SK-N-DZ (cell line): ENCODE data around the gene INHA.

Experiments
- DNase-seq: peaks from one replicate; pipeline ENCODE4 v3.0.0-alpha.2; 2015; ENCODE audit warnings: low spot score

The INHA gene

DNA sequence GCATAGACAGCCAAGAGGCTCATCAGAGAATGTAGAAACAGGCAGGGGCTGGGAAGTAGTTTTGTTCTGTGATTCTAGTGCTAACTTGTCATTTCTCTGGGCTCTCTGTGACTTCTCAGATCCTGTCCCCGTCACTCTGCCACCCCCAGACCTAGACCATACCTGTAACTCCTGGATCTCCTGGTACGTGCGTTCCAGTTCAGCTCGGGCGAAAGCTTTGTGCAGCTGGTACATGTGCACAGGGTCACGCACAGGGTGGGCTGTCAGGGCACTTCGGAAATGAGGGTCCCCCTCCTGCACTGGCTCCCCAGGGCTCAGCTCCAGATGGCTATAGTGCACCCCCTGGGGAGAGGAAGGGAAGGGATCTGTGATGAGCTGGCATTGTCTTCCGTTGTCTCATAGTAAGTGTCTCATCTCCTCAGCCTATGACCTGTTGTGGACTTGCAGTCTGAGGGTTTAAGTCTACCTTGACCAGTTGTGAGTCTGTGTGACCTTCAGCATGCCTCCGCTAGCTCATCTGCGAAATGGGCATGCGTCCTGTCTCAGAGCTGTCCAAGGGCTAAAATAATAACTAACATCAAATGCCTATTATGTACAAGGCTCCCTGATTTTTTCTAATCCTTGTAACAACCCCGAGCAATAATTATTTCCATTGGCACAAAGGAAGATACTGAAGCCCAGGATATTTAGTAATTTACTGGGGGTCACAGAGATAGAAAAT is 31.2 kb upstream of the INHA start:
- DNase-seq = no peak

DNA sequence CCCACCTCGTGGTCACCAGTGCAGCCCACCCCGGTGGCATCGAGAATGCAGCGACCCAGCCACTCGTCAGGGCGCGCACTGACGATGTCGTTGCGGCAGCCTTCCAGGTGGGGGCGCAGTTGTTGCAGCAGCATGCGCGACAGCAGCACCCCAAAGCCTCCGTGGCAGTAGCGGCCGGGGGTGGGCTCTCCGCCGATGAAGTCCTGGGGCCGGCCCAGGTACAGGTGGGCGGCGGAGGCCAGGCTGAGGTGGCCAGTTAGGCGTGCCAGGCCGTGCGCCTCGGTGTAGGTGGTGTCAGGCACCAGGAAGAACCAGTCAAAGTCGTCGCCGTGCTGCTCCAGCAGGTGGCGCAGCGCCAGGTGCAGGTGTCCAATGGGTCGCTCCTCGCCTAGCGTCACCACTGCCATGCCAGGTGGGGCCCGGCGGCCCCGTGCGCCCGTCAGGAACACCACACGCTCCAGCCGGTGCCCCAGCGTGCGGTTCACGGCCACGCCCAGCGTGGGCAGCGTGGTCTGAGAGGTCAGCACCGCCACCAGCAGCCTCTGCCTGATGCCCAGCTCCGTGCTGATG is 30.4 kb upstream of the INHA start:
- peak; percentile 82 for DNase-seq

GRCh38 chr2:219542931-219543595 is 29.0 kb upstream of the INHA start:
- no peak for DNase-seq

DNA sequence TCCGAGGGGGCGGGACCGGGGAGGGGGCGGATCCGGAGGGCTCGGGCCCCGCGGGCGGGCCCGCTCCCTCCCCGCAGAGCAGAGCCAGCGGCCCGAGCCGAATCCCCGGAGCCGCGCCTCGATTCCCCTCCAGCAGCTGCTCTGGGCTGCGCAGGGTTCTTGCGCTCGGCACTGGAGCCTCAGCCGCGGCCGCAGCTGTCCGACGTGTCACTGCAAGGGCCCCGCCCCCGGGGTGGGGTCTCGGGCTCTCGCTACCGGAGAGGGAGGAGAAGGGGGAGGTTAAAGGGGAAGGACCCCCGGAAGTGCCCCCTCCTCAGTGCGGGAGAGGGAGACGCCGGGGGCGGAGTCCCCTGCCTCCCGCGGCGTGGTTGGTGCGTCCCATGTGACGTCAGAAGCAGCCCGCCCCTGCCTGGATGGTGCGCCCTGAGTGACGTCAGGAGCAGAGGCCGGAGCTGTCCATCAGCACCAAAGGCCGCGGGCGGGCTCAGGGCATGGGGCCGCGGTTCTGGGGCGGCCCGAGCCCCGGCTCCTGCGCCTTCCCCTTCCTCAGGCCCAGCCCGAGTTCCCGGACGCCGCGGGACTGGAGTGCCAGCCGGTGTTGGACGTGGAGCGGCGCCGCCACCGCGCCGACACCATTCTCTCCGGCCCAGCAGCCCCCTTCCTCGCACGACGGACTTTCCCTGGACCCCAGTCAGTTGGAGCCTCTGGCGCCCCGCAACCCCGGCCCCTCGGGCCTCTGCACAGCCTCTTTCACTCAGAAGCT is 28.3 kb upstream of the INHA start, which contains the start of the genes CHPF and TMEM198:
TSS of gene CHPF (minus strand) at position 214 of the 763 bp plus-strand sequence. CDS start 271 bp downstream, outside the sequence.
TSS of gene TMEM198 (plus strand) at position 433 of the 763 bp plus-strand sequence. CDS start 700 bp downstream, outside the sequence.
- peak; percentile 99 for DNase-seq

DNA sequence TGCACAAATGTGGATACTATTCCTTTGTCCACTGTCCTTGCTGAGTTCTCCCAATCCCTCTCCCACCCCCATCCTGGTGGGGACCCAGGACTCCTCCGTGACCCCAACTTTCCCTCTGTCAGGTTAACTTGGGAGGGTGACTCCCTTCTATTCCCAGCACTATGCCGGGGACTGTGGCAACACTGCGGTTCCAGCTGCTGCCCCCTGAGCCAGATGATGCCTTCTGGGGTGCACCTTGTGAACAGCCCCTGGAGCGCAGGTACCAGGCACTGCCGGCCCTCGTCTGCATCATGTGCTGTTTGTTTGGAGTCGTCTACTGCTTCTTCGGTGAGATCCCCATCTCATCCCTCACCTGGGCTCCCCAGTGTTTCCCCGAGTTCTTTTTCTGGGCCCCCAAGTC is 27.5 kb upstream of the INHA start:
- no peak for DNase-seq

DNA sequence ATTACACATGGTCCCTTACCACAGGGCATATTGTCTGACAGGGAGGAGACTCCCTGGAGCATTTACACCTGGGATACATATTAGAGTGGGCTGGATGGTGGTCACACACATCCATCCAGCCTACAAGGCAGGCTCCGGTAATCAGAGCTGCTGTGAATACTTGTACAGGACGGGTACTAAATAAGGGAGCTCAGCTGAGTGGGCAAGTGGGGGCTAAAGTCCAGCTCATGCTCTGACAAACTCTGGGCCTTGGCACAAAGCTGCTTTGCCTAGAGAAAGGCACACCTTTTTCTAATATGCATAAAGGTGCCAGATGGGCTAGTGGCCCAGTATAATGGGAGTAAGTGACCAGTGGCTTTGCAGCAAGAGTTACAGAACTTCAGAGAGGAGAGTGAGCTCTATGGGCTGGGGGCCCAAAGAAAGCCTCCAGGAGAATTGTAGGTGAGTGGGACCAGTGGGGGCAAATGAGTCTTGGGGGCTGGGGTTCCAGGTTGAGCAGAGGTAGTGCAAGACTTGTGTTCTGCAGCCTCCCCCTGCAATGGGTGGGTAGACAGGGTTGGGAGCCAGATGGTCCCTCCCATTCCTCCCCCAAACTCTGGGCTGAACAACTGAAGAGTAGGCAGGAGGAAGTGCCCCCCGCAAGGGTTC is 26.7 kb upstream of the INHA start:
- DNase-seq = no peak

DNA sequence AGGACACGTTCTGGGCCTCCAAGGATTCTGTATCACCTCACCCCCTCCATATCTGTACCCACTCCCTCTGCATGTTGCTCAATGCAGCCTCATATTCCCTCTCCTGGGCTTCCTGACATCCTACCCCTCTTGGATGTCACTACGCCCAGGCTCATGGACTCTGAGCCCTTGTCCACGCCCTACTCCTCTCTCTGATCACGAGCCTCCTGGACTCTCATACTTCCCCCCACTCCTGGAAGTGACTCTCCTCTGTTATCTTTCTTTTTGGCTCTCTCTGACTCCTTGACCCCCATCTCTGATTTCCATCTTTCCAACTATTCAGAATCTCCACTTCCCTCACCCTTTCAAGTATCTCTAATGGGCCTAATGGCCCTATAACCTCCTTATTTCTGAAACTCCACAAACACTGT is 26.2 kb upstream of the INHA start:
- no peak for DNase-seq

DNA sequence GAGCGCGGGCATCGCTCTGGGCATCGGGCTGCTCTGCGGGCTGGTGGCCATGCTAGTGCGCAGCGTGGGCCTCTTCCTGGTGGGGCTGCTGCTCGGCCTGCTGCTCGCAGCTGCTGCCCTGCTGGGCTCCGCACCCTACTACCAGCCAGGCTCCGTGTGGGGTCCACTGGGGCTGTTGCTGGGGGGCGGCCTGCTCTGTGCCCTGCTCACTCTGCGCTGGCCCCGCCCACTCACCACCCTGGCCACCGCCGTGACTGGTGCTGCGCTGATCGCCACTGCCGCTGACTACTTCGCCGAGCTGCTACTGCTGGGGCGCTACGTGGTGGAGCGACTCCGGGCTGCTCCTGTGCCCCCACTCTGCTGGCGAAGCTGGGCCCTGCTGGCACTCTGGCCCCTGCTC is 24.5 kb upstream of the INHA start:
- no peak for DNase-seq

DNA sequence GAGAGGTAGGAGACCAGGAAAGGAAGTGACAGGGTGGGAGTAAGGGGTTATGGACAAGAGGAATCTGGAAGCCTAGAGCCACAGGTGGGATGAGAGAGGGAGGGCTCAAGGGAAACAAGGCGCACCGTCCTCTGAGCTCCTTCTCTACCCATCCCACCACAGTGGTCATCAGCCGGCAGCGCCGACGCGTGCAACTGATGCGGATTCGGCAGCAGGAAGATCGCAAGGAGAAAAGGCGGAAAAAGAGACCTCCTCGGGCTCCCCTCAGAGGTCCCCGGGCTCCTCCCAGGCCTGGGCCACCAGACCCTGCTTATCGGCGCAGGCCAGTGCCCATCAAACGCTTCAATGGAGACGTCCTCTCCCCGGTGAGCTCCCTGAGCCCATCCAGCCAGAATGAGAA is 23.1 kb upstream of the INHA start:
- DNase-seq = no peak

GRCh38 chr2:219549619-219550018 is 22.5 kb upstream of the INHA start:
- no peak for DNase-seq

GRCh38 chr2:219551441-219552381 is 20.4 kb upstream of the INHA start:
- DNase-seq = peak; percentile 50

GRCh38 chr2:219552382-219553167 is 19.5 kb upstream of the INHA start:
- DNase-seq = peak; percentile 84

- no peak for DNase-seq
Measured at GRCh38 chr2:219553168-219553417, 19.0 kb upstream of the INHA start.

DNA sequence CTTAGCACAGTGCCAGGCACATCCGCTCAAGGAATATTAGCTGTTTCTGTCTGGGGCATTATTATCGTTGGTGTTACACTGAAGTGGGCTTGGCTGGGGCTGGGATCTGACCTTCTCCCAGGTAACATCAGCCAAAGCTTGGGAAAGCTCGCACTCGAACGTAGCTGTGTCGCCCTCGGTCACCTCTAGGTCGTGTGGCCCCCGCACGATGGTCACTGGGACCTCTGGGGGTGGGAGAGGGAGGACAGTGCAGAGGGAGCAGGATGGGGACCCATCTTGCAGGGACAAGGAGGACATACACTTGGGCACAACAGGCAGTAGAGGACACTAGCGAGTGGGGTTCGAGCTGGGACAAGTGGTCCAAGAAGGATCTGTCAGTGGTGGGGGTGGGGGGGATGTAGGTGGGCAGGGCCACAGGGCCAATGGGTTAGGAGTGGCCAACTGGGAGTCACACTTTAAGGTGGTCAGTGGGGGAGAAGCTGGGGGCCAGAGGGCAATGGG is 18.6 kb upstream of the INHA start:
- DNase-seq = no peak

DNA sequence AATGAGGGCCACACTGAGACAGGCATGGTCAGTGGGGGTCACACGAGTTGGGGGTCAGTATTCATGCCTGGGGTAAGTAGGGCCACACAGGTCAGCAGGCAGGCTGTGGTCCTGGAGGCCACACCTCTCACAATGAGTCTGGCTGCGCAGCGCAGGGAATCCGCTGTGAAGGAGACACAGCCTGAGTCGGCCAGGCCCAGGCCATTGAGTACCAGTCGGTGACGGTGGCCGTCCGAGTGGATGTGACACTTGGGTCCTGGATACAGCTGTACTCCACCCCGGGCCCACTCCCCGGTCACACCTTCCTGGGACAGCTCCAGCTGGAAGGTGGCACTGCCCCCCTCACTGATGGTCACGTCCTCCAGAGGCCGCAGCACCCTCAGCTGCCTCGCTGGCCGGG is 17.8 kb upstream of the INHA start:
- DNase-seq = no peak

DNA sequence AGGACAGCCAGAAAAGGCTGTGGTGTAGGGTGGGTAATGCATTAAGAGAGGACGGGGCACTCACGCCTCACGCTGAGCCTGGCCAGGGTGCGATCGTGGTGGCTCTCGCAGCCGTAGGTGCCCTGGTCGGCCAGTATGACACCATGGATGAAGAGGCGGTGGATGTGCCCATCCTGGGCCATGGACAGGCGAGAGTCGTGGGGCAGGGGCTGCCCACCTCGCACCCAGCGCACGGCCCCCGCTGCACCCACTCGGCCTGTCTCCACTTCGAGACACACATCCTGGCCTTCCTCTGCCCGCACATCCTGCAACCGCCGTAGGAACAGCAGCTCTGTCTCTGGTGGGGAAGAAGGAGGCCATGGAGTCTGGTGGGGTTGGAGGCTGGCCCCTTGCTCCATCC is 16.2 kb upstream of the INHA start:
- DNase-seq = no peak

DNA sequence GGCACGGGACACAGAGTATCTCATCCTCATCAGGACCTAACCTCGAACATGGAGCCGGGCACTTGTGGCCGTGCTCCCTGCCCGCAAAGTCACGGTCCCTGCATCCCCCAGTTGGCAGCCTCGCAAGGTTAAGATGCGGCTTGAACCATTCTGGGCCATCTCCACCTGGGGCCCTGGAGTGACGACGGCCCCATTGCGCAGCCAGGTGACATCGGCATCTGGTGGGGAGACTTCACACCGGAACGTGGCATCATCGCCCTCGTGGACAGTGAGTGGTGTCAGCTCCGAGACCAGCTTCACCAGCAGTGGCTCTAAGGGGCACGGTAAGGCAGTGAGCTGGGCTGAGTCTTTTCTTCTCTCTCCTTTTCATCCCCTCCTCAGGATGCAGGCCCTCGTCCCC is 15.7 kb upstream of the INHA start:
- DNase-seq = no peak

GRCh38 chr2:219557320-219557719 is 14.8 kb upstream of the INHA start:
- no peak for DNase-seq
